Body of pancreas (tissue), 4 donors: Measurements from ENCODE around the gene MET.

Experiments
- CTCF ChIP-seq, 7 experiments: fragments of 450-650 bp in 4 of 7; fragments of 200-600 bp in 3 of 7; sonication (generic) in 3 of 7; IDR thresholded peaks; one replicate each; pipeline ENCODE4 v1.5.1; 2016 to 2019; ENCODE audit warnings: antibody characterized with exemption in 7 of 7
- POLR2A ChIP-seq, 3 donors: fragments of 450-650 bp; IDR thresholded peaks; one replicate each; pipeline ENCODE4 v1.6.1; 2016; ENCODE audit warnings: antibody characterized with exemption in 3 of 3, mild to moderate bottlenecking in 2 of 3

GRCh38 chr7:116736927-116737715 lies 65.1 kb downstream of the MET start:
- TF ChIP-seq CTCF (IDR thresholded peaks at IDR 0.05), result no peak
- no peak for TF ChIP-seq POLR2A (IDR thresholded peaks at IDR 0.05)
